Stimulated activated CD4-positive, alpha-beta T cell treated with anti-CD3 and anti-CD28 coated beads, Interleukin-15, amount 100 ng/mL, for 1 hour (primary cell): ENCODE results near the gene F7.
"Not testable (repeated sequence)": the region's sequence is repeated elsewhere in the genome, so short reads cannot be mapped to it uniquely, and the experiment has no call there.

ENCODE experiments used
- DNase-seq, 2 donors: peaks; one replicate each; pipeline ENCODE4 v3.0.0-alpha.2; 2020; ENCODE audit warnings: low read depth in 1 of 2, low spot score in 1 of 2

The F7 gene

DNA sequence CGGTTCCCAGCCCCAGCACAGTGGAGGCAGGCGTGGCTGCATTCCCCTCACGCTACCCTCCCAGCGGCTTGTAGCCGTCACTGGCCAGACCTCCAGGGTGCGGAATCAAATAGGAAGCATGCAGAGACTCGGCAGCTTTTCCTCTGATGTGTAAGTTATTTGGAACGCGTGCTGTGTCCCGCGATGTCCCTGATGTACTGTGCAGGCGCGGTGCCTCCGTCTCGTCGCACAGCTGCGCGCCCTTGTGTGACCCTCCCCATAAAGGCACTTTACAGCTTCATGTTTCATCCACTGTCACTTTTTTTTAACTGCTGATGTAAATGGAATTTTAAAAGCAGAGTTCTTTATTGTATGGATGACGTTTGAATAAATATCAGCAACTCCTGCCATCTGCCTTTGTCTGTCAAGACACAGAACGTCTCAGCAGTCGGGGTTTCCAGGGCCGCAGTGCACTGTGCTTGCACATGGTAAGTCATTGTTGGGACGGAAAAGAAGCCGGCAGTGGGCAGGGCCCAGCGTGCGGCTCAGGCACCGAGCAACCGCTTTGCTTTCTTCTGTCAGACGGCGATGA, 7.3 kb upstream of the F7 start:
- DNase-seq, result no peak

DNA sequence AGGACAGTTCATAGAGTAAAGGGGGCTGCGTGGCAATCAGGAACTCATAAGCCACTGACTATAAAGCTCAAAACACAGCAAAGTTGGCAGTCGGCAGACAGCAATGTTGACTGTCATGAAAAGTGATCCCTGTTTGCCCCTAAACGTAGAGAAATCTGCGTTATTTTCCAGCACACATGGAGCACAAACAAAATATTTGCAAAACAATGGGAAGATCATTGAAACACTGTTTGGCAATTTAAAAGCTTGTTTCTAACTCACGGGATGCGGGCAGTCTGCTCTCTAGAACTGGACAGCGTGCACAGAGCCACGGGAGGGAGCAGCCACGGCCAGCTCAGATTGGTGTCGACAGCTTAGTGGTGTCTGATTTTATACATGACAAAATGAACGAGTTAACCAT, 6.4 kb upstream of the F7 start:
- no peak for DNase-seq

DNA sequence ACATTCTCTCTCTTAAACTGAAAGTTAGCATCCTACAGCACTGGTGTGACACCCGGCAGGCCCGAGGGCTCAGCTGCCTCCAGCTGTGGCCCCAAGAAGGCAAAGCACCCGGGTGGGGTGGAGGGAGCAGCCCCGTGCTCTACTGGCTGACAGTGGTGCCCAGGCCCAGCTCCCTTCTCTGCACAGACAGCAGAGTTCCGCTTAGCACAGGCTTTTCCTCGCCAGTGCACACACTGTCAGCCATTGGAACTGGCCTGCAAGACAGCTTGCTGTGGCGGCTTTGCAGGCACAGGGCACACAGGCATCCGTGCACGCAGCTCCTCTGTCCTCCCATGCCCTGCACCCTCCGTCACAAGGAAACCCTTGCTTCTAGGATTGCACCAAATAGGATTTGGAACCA, 3.3 kb upstream of the F7 start:
- not testable (repeated sequence) for DNase-seq

DNA sequence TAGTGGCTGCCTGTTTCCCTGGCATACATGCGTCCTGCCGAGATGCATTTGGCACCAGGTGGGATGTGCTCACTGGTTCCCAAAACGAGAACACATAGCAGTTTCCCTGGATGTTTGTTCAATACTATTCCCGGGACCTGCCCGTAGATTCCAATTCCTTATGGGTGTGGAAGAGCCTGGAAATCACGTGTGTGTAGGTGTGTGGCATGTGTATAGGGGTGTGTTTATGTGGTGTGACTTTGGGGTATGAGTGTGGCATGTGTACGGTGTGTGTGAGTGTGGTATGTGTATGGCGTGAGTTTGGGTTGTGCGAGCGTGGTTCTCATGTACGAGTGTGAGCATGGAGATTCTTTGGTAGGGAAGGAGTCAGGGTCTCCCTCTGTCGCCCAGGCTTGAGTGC, 2.9 kb upstream of the F7 start:
- no peak for DNase-seq

DNA sequence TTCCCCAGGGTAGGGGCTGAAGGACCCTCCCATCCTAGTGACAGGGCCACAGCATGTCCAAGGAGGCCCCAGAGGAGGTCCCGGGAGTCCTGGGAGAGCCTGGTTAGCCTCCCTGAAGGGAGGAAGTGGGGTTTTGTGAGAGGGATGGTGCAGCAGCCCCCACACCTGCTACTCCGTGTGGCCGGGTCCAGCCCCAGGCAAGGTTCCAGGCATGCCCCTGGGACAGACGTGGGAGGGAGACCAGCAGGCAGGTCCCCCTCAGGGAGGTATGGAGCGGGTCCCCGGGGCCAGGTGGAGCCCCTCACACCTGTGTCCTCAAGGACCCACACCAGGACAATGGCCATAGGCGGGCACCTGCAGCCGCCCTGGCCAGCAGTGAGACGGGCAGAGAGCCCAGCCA, 1.9 kb upstream of the F7 start:
- DNase-seq, result no peak

DNA sequence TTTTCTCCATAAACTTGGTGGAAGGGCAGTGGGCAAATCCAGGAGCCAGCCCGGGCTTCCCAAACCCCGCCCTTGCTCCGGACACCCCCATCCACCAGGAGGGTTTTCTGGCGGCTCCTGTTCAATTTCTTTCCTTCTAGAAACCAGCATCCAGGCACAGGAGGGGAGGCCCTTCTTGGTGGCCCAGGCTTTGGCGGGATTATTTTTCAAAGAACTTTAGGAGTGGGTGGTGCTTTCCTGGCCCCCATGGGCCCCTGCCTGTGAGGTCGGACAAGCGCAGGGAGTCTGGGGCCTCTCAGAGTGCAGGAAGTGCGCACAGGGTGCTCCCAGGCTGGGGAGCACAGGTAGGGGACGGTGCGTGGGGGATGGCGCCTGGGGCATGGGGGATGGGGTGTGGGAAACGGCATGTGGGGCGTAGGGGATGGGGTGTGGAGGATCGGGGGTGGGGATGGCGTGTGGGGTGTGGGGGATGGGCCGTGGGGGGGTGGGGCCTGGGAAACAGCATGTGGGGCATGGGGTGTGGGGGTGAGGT, 396 bp downstream of the F7 start:
- DNase-seq, result no peak

DNA sequence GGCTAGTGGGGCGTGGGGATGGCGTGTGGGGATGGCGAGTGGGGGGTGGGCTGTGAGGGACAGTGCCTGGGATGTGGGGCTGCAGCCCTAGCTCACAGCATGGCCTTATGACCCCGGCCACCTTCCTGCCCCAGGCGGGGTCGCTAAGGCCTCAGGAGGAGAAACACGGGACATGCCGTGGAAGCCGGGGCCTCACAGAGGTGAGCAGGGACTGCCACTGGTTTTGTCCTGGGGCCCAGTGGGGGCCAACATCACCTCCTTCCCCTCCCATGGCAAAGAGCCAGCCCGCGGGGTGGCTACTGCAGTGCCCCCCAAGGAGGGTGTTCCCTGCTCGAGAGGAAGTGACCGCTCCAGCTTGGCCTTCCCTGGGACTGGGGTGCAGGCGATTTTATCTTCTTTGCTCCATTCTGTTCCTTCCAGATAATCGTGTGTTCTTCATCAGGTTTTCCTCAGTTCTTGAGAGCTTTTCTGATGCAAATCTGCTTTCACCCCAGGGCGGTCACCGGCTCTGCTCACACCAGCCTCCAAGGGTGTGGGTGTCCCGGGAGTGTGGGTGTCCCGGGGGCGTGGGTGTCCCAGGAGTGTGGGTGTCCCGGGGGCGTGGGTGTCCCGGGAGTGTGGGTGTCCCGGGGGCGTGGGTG, 1.2 kb downstream of the F7 start:
- no peak for DNase-seq

DNA sequence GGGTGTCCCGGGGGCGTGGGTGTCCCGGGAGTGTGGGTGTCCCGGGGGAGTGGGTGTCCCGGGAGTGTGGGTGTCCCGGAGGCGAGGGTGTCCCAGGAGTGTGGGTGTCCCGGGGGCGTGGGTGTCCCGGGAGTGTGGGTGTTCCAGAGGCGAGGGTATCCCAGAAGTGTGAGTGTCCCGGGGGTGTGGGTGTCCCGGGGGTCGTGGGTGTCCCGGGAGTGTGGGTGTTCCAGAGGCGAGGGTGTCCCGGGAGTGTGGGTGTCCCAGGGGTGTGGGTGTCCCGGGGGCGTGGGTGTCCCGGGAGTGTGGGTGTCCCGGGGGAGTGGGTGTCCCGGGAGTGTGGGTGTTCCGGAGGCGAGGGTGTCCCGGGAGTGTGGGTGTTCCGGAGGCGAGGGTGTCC, 2.9 kb downstream of the F7 start:
- not testable (repeated sequence) for DNase-seq

DNA sequence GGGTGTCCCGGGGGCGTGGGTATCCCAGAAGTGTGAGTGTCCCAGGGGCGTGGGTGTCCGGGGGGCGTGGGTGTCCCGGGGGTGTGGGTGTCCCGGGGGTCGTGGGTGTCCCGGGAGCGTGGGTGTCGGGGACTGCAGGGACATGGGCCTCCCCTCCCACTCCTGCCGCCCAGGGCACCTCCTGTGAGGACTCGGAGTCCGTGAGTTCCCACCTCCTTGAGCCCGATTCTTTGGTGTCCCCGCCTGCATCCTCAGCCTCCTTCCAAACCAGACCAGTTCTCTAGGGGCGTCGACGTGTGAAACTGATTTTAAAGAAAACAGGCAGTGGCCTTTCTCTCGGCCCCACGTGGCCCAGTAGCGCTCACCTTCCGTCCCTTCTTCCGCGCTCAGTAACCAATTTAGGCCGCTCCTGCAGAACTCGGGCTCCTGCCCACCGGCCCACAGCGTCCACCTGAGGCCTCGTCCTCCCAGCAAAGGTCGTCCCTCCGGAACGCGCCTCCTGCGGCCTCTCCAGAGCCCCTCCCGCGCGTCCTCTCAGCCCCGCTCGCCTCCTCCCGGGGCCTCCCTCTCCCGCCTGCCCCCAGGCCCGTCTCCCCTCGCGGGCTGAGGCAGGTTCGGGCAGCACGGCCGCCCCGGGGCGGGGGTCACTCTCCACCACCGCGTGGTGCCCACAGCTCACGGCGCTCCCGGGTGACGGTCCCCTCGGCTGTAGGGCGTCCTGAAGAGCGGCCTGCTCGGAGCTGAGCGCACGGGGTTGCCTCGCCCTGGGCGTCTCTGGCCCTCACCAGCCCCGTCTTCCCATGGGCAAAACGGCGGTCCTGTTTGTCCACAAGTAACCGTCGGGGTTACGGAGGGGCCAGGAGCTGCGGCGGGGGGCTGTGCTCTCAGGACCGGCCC, 3.8 kb downstream of the F7 start:
- DNase-seq, result no peak

DNA sequence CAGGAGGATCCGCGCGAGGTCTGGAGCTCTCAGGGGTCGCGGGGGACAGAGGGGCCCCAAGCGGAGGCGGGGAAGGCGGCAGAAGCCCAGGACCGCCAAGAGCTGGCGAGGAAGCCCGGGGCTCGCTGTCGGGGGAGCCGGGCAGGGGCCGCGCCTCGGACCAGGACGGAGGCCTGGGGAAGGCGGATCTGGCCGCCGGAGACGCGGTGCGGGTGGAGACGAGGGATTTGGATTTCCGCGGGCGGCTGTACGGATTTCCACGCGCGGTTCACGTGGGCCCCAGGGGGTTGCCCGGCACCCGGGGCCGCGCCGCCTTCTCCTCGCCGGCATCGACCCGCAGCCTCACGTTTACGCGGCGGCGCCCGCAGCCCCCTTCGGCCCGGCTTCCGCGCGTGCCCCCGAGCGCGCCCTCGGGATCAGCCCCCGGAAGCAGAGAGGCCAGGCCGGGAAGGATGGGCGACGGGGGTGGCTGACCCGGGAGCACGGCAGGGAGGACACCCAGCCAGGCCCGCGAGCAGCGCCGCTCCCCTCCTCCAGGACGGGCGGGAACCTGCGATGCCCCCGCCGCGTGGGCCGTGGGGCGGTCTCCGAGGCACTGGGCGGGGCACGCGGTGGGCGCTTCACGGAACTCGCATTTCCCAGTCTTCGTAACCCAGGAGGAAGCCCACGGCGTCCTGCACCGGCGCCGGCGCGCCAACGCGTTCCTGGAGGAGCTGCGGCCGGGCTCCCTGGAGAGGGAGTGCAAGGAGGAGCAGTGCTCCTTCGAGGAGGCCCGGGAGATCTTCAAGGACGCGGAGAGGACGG, 4.7 kb downstream of the F7 start:
- DNase-seq, result no peak

DNA sequence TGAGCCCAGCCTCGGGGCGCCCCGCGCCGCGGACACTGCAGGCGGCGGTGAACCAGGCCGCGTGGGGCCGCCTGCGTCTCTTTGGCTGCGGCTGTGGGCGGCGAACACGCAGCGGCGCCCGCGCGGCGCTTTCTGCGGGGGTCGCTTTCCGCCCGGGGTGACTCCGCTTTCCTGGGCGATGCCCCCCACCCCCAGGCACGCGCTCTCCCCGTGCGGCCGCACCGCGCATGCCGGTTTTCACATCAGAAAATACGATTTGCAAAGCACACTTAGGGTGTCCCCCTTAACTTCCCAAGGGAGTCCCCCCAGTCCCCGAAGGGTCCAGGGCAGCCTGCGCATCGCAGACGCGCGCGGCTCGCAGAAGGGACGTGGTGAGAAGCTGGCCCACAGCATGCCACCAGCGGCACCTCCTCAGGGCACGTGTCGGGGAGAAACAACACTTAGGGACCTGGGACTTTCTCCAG, 5.3 kb downstream of the F7 start:
- DNase-seq, result no peak

DNA sequence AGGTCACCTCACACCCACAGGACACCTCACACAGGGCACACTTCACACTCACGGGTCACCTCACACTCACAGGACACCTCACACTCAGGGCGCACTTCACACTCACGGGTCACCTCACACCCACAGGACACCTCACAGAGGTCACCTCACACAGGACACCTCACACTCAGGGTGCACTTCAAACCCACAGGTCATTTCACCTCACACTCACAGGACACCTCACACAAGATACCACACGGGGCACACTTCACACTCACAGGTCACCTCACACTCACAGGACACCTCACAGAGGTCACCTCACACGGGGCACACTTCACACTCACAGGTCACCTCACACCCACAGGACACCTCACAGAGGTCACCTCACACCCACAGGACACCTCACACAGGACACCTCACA, 6.2 kb downstream of the F7 start:
- DNase-seq, result not testable (repeated sequence)

DNA sequence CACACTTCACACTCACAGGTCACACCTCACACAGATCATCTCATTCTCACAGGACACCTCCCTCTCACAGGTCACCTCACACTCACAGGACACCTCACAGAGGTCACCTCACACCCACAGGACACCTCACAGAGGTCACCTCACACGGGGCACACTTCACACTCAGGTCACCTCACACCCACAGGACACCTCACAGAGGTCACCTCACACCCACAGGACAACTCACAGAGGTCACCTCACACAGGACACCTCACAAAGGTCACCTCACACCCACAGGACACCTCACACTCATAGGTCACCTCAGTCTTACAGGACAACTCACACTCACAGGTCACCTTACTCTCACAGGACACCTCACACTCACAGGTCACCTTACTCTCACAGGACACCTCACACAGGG, 6.9 kb downstream of the F7 start:
- not testable (repeated sequence) for DNase-seq

DNA sequence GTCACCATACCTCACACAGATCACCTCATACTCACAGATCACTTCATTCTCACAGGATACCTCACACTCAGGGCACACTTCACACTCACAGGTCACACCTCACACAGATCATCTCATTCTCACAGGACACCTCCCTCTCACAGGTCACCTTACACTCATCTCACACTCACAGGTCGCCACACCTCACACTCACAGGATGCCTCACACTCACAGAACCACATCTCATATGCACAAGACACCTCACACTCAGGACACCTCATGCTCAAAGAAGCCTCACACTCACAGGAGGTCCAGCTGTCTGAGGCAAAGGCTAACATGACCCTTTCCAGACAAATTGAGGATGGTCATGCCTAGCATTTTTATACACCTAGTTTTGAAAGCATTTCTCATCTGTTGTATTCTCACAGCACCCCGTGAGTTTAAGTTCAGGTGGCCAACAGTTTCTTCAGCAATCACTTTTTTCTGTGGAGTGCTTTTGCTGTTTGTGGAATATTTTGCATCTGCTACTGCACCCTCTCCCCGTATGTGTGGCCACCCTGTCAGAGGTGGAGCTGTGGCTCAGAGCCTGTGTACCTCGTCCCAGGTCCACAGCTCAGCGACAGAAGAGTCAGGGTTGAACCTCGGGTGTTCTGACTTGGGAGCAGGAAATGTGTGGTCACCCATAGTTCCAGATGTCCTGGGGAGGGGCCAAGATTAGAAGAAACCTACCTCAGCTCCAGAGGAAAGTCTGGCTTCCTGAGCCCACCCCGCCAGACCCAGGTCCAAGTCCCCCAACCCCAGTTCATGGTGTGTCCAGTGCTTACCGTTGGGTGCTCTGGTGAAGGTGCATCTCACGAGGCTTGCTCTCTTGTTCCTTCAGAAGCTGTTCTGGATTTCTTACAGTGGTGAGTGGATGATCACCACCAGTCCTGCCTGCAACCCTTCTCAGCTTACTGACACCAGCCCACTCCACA, 7.6 kb downstream of the F7 start:
- no peak for DNase-seq

DNA sequence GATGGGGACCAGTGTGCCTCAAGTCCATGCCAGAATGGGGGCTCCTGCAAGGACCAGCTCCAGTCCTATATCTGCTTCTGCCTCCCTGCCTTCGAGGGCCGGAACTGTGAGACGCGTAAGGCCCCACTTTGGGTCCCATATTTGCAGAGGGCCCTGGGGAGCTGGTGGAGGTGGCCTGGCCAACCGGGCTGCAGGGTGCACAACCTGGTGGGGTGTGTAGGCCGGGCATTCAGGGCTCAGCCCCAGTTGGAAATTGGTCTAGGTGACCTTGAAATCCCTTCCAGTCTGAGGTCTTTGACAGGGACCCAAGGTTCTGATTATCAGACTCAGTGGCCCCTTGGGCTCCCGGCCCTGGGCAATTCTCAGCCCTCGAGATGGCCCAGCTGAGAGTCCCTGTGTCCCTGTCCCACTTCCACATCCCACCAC, 8.3 kb downstream of the F7 start:
- DNase-seq, result no peak

DNA sequence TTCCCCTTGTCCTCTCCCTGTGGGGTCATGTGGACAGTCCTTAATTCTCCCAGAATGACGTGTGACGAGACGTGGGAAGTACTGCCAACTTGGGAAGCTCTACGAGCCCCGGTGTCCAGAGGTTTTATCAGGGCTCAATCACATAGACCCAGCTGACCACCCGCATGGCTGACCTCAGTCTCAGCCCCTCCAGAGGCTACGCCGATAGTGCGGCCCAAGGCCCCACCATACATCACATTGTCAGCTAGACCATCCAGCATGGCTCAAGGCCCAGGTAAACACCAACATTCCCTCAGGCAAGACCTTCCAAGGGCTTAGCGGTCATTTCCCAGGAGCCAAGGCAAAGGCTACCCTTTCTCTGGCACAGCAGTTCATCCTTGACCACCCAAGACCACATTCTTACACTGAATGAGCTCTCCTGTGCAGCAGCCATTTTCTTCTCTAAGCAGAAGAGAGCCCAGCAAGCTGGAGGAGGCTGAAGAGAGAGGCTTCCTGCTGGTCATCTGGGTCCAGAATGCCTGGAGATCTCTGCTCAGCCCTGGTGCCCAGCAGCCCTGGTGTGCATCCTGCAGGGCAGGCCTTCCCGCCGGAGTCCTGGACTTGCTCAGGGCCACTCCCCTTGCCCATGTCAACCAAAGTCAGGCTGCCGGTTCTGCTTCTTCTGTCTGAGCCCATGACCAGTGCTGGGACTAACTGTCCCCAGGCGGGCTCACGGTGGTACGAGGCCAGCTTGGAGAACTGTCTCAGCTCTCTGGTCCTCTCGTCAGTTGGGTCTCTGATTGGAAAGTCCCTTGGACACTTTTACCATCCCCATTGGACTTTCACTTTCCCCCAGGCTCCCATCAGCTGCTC, 9.1 kb downstream of the F7 start:
- DNase-seq, result no peak

DNA sequence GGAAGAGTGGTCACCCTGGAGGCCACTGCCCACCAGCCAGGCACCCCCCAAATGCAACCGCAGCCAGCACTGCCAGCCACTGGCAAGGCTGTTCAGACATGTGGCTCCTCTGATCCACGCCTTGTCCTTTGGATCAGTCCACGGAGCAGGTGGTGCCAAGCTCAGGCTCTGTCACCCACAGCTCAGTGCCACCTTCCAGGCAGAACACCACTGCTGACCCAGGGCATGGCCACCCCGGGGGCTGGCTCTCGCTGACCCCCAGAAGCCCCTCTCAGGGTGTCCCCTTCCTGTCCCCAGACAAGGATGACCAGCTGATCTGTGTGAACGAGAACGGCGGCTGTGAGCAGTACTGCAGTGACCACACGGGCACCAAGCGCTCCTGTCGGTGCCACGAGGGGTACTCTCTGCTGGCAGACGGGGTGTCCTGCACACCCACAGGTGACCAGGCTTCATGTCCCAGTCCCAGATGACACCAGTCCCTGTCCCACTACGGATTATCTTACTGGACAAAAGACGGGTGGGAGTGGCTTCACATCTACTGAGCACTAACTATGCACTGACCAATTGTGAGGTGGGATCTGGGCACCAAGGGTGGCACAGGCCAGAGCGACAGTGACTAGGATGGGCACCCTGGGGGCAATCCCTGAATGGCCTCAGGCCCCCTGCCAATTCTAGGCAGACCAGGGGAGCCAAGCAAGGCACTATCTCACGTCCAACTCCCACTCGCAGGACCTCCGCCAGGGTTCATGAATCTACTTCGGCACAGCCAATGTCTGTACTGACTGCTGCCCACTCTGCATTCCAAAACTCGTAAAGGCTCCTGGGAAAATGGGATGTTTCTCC, 10.0 kb downstream of the F7 start:
- no peak for DNase-seq

DNA sequence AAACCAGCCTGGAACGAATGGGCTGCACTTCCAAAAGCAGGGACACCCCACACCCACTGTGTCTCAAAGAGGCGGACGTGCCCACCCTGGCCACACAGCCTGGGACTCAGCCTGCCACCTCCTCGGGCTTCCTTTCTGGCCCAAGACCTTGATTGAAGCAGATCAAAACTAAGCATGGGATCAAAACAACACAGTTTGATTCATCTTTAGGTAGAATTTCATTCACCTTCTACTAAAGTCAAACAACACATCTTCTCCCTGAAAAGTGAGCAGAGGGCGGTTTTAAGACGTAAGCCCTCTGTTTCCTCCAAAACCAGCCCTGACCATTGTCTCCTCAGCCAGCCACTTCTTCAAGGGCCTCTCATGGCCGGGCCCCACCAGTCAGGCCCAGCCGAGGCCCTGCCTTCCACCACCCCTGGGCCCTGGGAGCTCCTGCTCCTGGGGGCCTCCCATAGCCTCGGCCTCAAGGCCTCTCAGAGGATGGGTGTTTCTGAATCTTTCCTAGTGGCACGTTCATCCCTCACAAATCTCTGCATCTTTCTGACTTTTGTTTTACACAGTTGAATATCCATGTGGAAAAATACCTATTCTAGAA, 10.7 kb downstream of the F7 start:
- no peak for DNase-seq
